H1 (cell line): ENCODE results near the gene LRRFIP1. TPM values are rescaled to one million over a fixed set of nuclear protein-coding genes. Genes with fewer than 3 reads are reported as not detected.

Experiments
- CTCF ChIA-PET: fragments of 300-600 bp; sonication (Branson Sonifier 250); formaldehyde crosslinking; loops from one replicate; lab custom pipeline; 2021; ENCODE audit not compliant: partially characterized antibody; lab: Charles Lee
- POLR2A ChIA-PET: fragments of 300-600 bp; sonication (Branson Sonifier 250); formaldehyde crosslinking; loops from one replicate; lab custom pipeline; 2021; ENCODE audit warnings: inconsistent platforms; ENCODE audit not compliant: partially characterized antibody; lab: Charles Lee
- DNase-seq, 2 experiments: peaks; one replicate each; pipeline versions ENCODE4 v3.0.0 to v3.0.0-alpha.2; 2010 to 2022; ENCODE audit warnings: low spot score in 2 of 2, low read depth in 1 of 2, mixed read lengths in 1 of 2
- FAIRE-seq: peaks from 2 replicates; lab custom pipeline; 2011; peaks lifted over from hg19 to GRCh38; lab: Jason Lieb, UNC
- H2AFZ ChIP-seq: 2 replicates; pipeline ENCODE4 v1.8.1; 2012; ENCODE audit warnings: low read length, inconsistent platforms
- H2AK5ac ChIP-seq: 2 replicates; pipeline ENCODE4 v1.6.1; 2013; ENCODE audit warnings: low read depth, low read length
- H2BK120ac ChIP-seq: replicated peaks from 2 replicates; pipeline ENCODE3; 2013; ENCODE audit warnings: low read depth, low read length, inconsistent platforms
- H2BK12ac ChIP-seq: 2 replicates; pipeline ENCODE4 v1.6.1; 2013; ENCODE audit warnings: low read depth, low read length
- H2BK15ac ChIP-seq: 2 replicates; pipeline ENCODE4 v1.6.1; 2013; ENCODE audit warnings: low read length
- H2BK20ac ChIP-seq: 2 replicates; pipeline ENCODE4 v1.6.1; 2013; ENCODE audit warnings: low read length
- H2BK5ac ChIP-seq: 2 replicates; pipeline ENCODE4 v1.6.1; 2013; ENCODE audit warnings: low read depth, low read length
- H3K14ac ChIP-seq: 2 replicates; pipeline ENCODE4 v1.6.1; 2013; ENCODE audit warnings: inconsistent platforms; ENCODE audit not compliant: insufficient read length
- H3K18ac ChIP-seq: 2 replicates; pipeline ENCODE4 v1.6.1; 2013; ENCODE audit warnings: low read length; ENCODE audit errors: extremely low read depth
- H3K23ac ChIP-seq: 2 replicates; pipeline ENCODE4 v1.6.1; 2013; ENCODE audit warnings: inconsistent platforms; ENCODE audit not compliant: insufficient read length
- H3K23me2 ChIP-seq: 2 replicates; pipeline ENCODE4 v1.6.1; 2013; ENCODE audit warnings: low read depth, low read length
- H3K27ac ChIP-seq: 2 replicates; pipeline ENCODE4 v1.6.1; 2011; ENCODE audit warnings: low read depth, low read length, inconsistent platforms
- H3K27me3 ChIP-seq, 4 experiments: replicated peaks in 1 of 4; 1 replicate in 1 of 4; 2 replicates in 3 of 4; pipeline versions ENCODE4 v1.6.1 to v1.8.1; 2011 to 2013; ENCODE audit warnings: low read length in 3 of 4, mild to moderate bottlenecking in 3 of 4, inconsistent platforms in 2 of 4, mixed read lengths in 2 of 4, moderate library complexity in 1 of 4; ENCODE audit not compliant: control insufficient read depth in 3 of 4, insufficient read depth in 3 of 4; ENCODE audit errors: extremely low read depth in 1 of 4
- H3K36me3 ChIP-seq, 4 experiments: 2 replicates each; pipeline versions ENCODE4 v1.6.1 to v1.8.1; 2011 to 2013; ENCODE audit warnings: mild to moderate bottlenecking in 4 of 4, low read length in 3 of 4, moderate library complexity in 2 of 4, control low read depth in 1 of 4, inconsistent platforms in 1 of 4; ENCODE audit not compliant: insufficient read depth in 4 of 4, control insufficient read depth in 2 of 4
- H3K4ac ChIP-seq: replicated peaks from 2 replicates; pipeline ENCODE3; 2013; ENCODE audit warnings: low read length, low read depth, mixed read lengths, inconsistent platforms; ENCODE audit not compliant: insufficient read length
- H3K4me1 ChIP-seq, 4 experiments: replicated peaks in 1 of 4; 1 replicate in 1 of 4; 2 replicates in 3 of 4; pipeline versions ENCODE4 v1.6.1 to v1.8.1; 2011 to 2013; ENCODE audit warnings: low read length in 3 of 4, inconsistent platforms in 2 of 4, mixed read lengths in 1 of 4; ENCODE audit not compliant: insufficient read depth in 4 of 4, control insufficient read depth in 3 of 4
- H3K4me2 ChIP-seq, 2 experiments: 2 replicates each; pipeline versions ENCODE4 v1.6.1 to v1.8.1; 2011 to 2013; ENCODE audit warnings: low read depth in 2 of 2, low read length in 2 of 2, control low read depth in 1 of 2, inconsistent platforms in 1 of 2, mild to moderate bottlenecking in 1 of 2; ENCODE audit not compliant: insufficient read depth in 1 of 2
- H3K4me3 ChIP-seq, 4 experiments: fragments of 200-600, 300-600 bp in 1 of 4; sonication (generic), shearing (Covaris generic), sonication (Bioruptor Twin) in 1 of 4; 2 replicates each; pipeline versions ENCODE4 v1.5.1 to v1.8.1; 2011 to 2016; ENCODE audit warnings: low read length in 4 of 4, low read depth in 3 of 4, control low read depth in 2 of 4, inconsistent platforms in 2 of 4, mild to moderate bottlenecking in 2 of 4, mixed read lengths in 1 of 4, moderate library complexity in 1 of 4; ENCODE audit not compliant: insufficient read depth in 2 of 4; ENCODE audit errors: extremely low read depth in 1 of 4
- H3K56ac ChIP-seq: replicated peaks from 2 replicates; pipeline ENCODE3; 2013; ENCODE audit warnings: low read depth, mild to moderate bottlenecking, mixed read lengths, low read length, inconsistent platforms; ENCODE audit not compliant: insufficient read length
- H3K79me1 ChIP-seq: 2 replicates; pipeline ENCODE4 v1.6.1; 2013; ENCODE audit warnings: low read depth, low read length, control low read depth
- H3K79me2 ChIP-seq, 2 experiments: 2 replicates each; pipeline versions ENCODE4 v1.6.1 to v1.8.1; 2012 to 2013; ENCODE audit warnings: low read length in 2 of 2, mild to moderate bottlenecking in 2 of 2, inconsistent platforms in 1 of 2; ENCODE audit not compliant: insufficient read depth in 2 of 2, control insufficient read depth in 1 of 2
- H3K9ac ChIP-seq, 4 experiments: replicated peaks in 1 of 4; 1 replicate in 1 of 4; 2 replicates in 3 of 4; pipeline versions ENCODE4 v1.6.1 to v1.8.1; 2011 to 2013; ENCODE audit warnings: low read depth in 3 of 4, low read length in 3 of 4, control low read depth in 2 of 4, mild to moderate bottlenecking in 2 of 4, moderate library complexity in 2 of 4, inconsistent platforms in 1 of 4; ENCODE audit errors: extremely low read depth in 1 of 4
- H3K9me3 ChIP-seq, 2 experiments: 2 replicates each; pipeline versions ENCODE4 v1.6.1 to v1.8.1; 2012 to 2013; ENCODE audit warnings: mild to moderate bottlenecking in 2 of 2, moderate library complexity in 2 of 2, control low read depth in 1 of 2, inconsistent platforms in 1 of 2, low read depth in 1 of 2, low read length in 1 of 2, mixed read lengths in 1 of 2; ENCODE audit not compliant: insufficient read depth in 2 of 2
- H4K20me1 ChIP-seq, 2 experiments: replicated peaks in 1 of 2; 2 replicates each; pipeline versions ENCODE3 to v1.8.1; 2011 to 2013; ENCODE audit warnings: inconsistent platforms in 2 of 2, low read length in 2 of 2, mild to moderate bottlenecking in 1 of 2; ENCODE audit not compliant: insufficient read depth in 2 of 2, control insufficient read depth in 1 of 2
- H4K5ac ChIP-seq: 2 replicates; pipeline ENCODE4 v1.6.1; 2013; ENCODE audit warnings: low read length, low read depth, mixed read lengths, inconsistent platforms; ENCODE audit not compliant: insufficient read length
- H4K8ac ChIP-seq: 2 replicates; pipeline ENCODE4 v1.8.0; 2013; ENCODE audit warnings: mild to moderate bottlenecking, moderate library complexity, low read length, inconsistent platforms; ENCODE audit not compliant: insufficient read depth; ENCODE audit errors: extremely low read depth
- H4K91ac ChIP-seq: replicated peaks from 2 replicates; pipeline ENCODE3; 2013; ENCODE audit warnings: low read length, mixed read lengths, inconsistent platforms; ENCODE audit not compliant: insufficient read length
- CBX5 ChIP-seq: fragments of 300-800, 300-1000 bp; sonication (generic); IDR thresholded peaks from 2 replicates; pipeline ENCODE4 v1.7.1; 2016; ENCODE audit warnings: antibody characterized with exemption, low read length, low read depth
- CHD1 ChIP-seq: IDR thresholded peaks from 2 replicates; pipeline ENCODE4 v1.6.1; 2012; ENCODE audit warnings: low read depth, low read length, improper control_type of control experiment
- EP300 ChIP-seq, 2 experiments: IDR thresholded peaks; 1 replicate in 1 of 2; 2 replicates in 1 of 2; pipeline ENCODE4 v1.6.1; 2011 to 2012; ENCODE audit warnings: low read depth in 2 of 2, low read length in 2 of 2, mild to moderate bottlenecking in 2 of 2, borderline replicate concordance in 1 of 2, inconsistent platforms in 1 of 2, moderate library complexity in 1 of 2
- JUND ChIP-seq: IDR thresholded peaks from 2 replicates; pipeline ENCODE4 v1.6.1; 2011; ENCODE audit warnings: mild to moderate bottlenecking, improper control_type of control experiment, low read length
- POLR2AphosphoS5 ChIP-seq: IDR thresholded peaks from 2 replicates; pipeline ENCODE4 v1.6.1; 2011; ENCODE audit warnings: low read depth, low read length
- POU5F1 ChIP-seq: IDR thresholded peaks from 2 replicates; pipeline ENCODE4 v1.6.1; 2011; ENCODE audit warnings: low read depth, mild to moderate bottlenecking, low read length, moderate library complexity
- RAD21 ChIP-seq, 2 experiments: IDR thresholded peaks in 1 of 2; conservative IDR thresholded peaks in 1 of 2; 2 replicates each; pipeline ENCODE4 v1.6.1; 2011; ENCODE audit warnings: low read depth in 2 of 2, low read length in 2 of 2, improper control_type of control experiment in 1 of 2, inconsistent platforms in 1 of 2, mild to moderate bottlenecking in 1 of 2, moderate library complexity in 1 of 2
- SIN3A ChIP-seq, 2 experiments: IDR thresholded peaks in 1 of 2; conservative IDR thresholded peaks in 1 of 2; 2 replicates each; pipeline ENCODE4 v1.6.1; 2011 to 2012; ENCODE audit warnings: low read length in 2 of 2, improper control_type of control experiment in 1 of 2, low read depth in 1 of 2, mild to moderate bottlenecking in 1 of 2
- SIX5 ChIP-seq: IDR thresholded peaks from 2 replicates; pipeline ENCODE4 v1.6.1; 2011; ENCODE audit warnings: mild to moderate bottlenecking, low read depth, low read length
- SP2 ChIP-seq: IDR thresholded peaks from 2 replicates; pipeline ENCODE4 v1.6.1; 2012; ENCODE audit warnings: mild to moderate bottlenecking, low read length, inconsistent platforms
- TAF1 ChIP-seq: IDR thresholded peaks from 2 replicates; pipeline ENCODE4 v1.6.1; 2011; ENCODE audit warnings: mild to moderate bottlenecking, low read depth, low read length
- TAF7 ChIP-seq: optimal IDR thresholded peaks from 2 replicates; pipeline ENCODE3; 2011; ENCODE audit warnings: low read depth, mild to moderate bottlenecking, inconsistent platforms, low read length, moderate library complexity, borderline replicate concordance
- WGBS, 2 experiments: shearing (Covaris generic) in 1 of 2; methylation state at CpG; one replicate each; pipeline versions ENCODE4 v1.1.6 to v1.1.7; 2013 to 2015; ENCODE audit warnings: low lambda C conversion rate in 2 of 2, mixed read lengths in 2 of 2, inconsistent platforms in 1 of 2, low coverage in 1 of 2, missing lambda C conversion rate in 1 of 2; ENCODE audit not compliant: insufficient replicate concordance in 2 of 2, insufficient coverage in 1 of 2, insufficient read length in 1 of 2; ENCODE audit errors: extremely low coverage in 1 of 2, missing lambda C conversion rate in 1 of 2; 5-methylcytosine and 5-hydroxymethylcytosine counted together
- polyA plus RNA-seq, 7 experiments: library from polyadenylated mRNA; depleted of rRNA in 3 of 7; stranded (reverse) in 5 of 7; unstranded in 2 of 7; fragments of >200 nt in 5 of 7; fragments of 200-250 nt in 2 of 7; gene quantifications; 1 replicate in 5 of 7; 2 replicates in 1 of 7; 4 replicates in 1 of 7; pipeline versions ENCODE4 v1.2.1 to v1.2.3, GENCODE V29; 2011 to 2013; ENCODE audit warnings: missing spikeins in 2 of 7, mixed read lengths in 2 of 7
- total RNA-seq: library from RNA; stranded (reverse); fragmentation: NEBNext Ultra II Directional; extraction: Animal tissue kit (Norgen Biotek cat#: 25700); gene quantifications from 2 replicates; pipeline ENCODE4 v1.2.1, GENCODE V29; 2021

Gene LRRFIP1
- total and polyA plus RNA-seq, 2 of the 8 experiments (the other 6 are each of a cell fraction or from before 2014, with no cell fraction given) = 12.1 to 75.8 TPM

- POLR2A ChIA-PET = no interaction called here
- DNase-seq = no peak
- H3K27ac ChIP-seq = no peak overlapping the region
These were observed 94.1 kb downstream of the LRRFIP1 start for GRCh38 chr2:237721458-237721857.

More at GRCh38 chr2:237721458-237721857, 94.1 kb downstream of the LRRFIP1 start:
- Histone ChIP-seq H3K4me3 (no peak overlapping the region), H3K18ac (no peak overlapping the region), H3K9me3 (no peaks in the 10 kb centered on the region), H3K14ac (no peak overlapping the region), H4K91ac (no peak overlapping the region), H4K8ac (no peak overlapping the region), H3K4ac (no peak overlapping the region), H3K79me1 (peaks cover 8% of the 10 kb centered on the region; the same call in 1 of the 2 replicates), H3K27me3 (no peaks in the 10 kb centered on the region), H2BK15ac (no peak overlapping the region), H2AFZ (no peak overlapping the region), H3K56ac (no peak overlapping the region), H3K9ac (no peak overlapping the region), H3K36me3 (no peaks in the 10 kb centered on the region; a peak in 1 of 8 replicates), H2BK120ac (no peak overlapping the region), H3K23me2 (no peaks in the 10 kb centered on the region), H2BK5ac (no peak overlapping the region), H3K23ac (no peak overlapping the region), H2AK5ac (no peak overlapping the region), H3K4me1 (peaks cover 0 to 4% (median 1%) of the 10 kb centered on the region in 4 experiments; a peak in 4 of 7 replicates), H3K79me2 (peaks cover 0 to 28% of the 10 kb centered on the region in 2 experiments; a peak in 1 of 4 replicates), H3K4me2 (no peak overlapping the region), H2BK20ac (no peak overlapping the region), H4K20me1 (peaks cover 0 to 9% of the 10 kb centered on the region in 2 experiments), H2BK12ac (no peak overlapping the region), H4K5ac (no peak overlapping the region)
- 86% methylated on average over 5 of the region's 5 CpGs; no CpG with 5 or more reads in 1 of the 2 experiments for WGBS, 2 experiments
- FAIRE-seq = no peak
- TF ChIP-seq TAF7 (no peak), CBX5 (no peak), TAF1 (no peak), SIX5 (no peak), JUND (no peak), POU5F1 (no peak), CHD1 (no peak), POLR2AphosphoS5 (no peak), SIN3A (conservative IDR thresholded peaks at IDR 0.05 in 1 of 2, IDR thresholded peaks at IDR 0.05 in 1 of 2; ENCODE audit: low read depth in 1 of 2, low read length in 2 of 2) (no peak), EP300 (IDR thresholded peaks at IDR 0.05; ENCODE audit: borderline replicate concordance in 1 of 2, low read depth in 2 of 2, low read length in 2 of 2) (no peak), RAD21 (IDR thresholded peaks at IDR 0.05 in 1 of 2, conservative IDR thresholded peaks at IDR 0.05 in 1 of 2; ENCODE audit: low read depth in 2 of 2, low read length in 2 of 2) (no peak), SP2 (no peak)
- CTCF ChIA-PET = interaction anchor here (0.6 to 2.1 kb wide), 8 partner anchors 8 to 35 kb away, joined by 3 to 7 read pairs (median 4); no protein-coding TSS in a partner anchor
